ENCODE data around the gene SMG7. TPM values are rescaled to one million over a fixed set of nuclear protein-coding genes. Genes with fewer than 3 reads are reported as not detected.

SMG7 gene
- polyA plus RNA-seq, 1 donor from 2014 or later = 19.1 TPM

DNA sequence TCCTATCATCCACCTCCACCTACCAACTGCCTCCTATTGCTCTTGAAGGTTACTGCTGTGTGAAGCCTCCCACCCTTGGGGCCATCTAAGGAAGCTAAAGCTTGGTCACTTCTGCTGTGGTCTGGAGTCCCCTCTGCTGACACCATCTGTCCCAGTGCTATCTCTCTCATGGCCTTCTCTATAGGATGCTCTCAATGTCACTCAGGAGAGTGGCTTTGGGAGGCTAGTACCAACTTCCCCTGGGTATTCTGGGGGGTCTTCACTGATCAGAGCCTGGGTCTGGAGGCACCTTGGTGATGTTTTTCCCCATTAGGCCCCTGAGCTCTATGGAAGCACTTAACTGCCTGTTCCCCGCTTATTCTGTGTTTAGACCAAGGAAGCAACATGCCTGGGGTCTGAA is 130.2 kb downstream of the SMG7 start:
- Histone ChIP-seq H4K20me1 (ENCODE audit: insufficient read depth) (no peaks in the 10 kb centered on the region), H2AFZ (ENCODE audit: low read depth, low read length) (no peak overlapping the region), H3K27me3 (ENCODE audit: insufficient read depth, low read depth, low read length) (no peaks in the 10 kb centered on the region), H3K4me3 (ENCODE audit: low read length) (no peak overlapping the region), H3F3A (ENCODE audit: insufficient read depth, low read length, poor library complexity, severe bottlenecking) (no peaks in the 10 kb centered on the region), H3K27ac (ENCODE audit: low read length) (no peak overlapping the region), H3K9ac (ENCODE audit: low read length) (no peak overlapping the region), H3K9me2 (ENCODE audit: insufficient read depth, low read length) (no peaks in the 10 kb centered on the region), H3K79me2 (replicated peaks; ENCODE audit: insufficient read depth, low read length) (no peaks in the 10 kb centered on the region), H3K4me2 (ENCODE audit: low read length) (no peak overlapping the region), H3K9me3 (ENCODE audit: low read length) (no peaks in the 10 kb centered on the region), H3K36me3 (ENCODE audit: insufficient read depth, low read length) (no peaks in the 10 kb centered on the region)
- TF ChIP-seq EZH2 (IDR thresholded peaks at IDR 0.05; ENCODE audit: borderline replicate concordance, insufficient read depth, low read length, poor library complexity, severe bottlenecking) (no peak), POLR2AphosphoS5 (IDR thresholded peaks at IDR 0.05) (no peak), SMC3 (conservative IDR thresholded peaks at IDR 0.05; ENCODE audit: poor library complexity) (no peak), TAF1 (IDR thresholded peaks at IDR 0.05; ENCODE audit: low read depth) (no peak), RAD21 (conservative IDR thresholded peaks at IDR 0.05) (no peak), EP300 (conservative IDR thresholded peaks at IDR 0.05; ENCODE audit: poor library complexity, severe bottlenecking) (no peak), MXI1 (conservative IDR thresholded peaks at IDR 0.05; ENCODE audit: poor library complexity, severe bottlenecking) (no peak)
- TF ChIP-seq, protein P1, sequence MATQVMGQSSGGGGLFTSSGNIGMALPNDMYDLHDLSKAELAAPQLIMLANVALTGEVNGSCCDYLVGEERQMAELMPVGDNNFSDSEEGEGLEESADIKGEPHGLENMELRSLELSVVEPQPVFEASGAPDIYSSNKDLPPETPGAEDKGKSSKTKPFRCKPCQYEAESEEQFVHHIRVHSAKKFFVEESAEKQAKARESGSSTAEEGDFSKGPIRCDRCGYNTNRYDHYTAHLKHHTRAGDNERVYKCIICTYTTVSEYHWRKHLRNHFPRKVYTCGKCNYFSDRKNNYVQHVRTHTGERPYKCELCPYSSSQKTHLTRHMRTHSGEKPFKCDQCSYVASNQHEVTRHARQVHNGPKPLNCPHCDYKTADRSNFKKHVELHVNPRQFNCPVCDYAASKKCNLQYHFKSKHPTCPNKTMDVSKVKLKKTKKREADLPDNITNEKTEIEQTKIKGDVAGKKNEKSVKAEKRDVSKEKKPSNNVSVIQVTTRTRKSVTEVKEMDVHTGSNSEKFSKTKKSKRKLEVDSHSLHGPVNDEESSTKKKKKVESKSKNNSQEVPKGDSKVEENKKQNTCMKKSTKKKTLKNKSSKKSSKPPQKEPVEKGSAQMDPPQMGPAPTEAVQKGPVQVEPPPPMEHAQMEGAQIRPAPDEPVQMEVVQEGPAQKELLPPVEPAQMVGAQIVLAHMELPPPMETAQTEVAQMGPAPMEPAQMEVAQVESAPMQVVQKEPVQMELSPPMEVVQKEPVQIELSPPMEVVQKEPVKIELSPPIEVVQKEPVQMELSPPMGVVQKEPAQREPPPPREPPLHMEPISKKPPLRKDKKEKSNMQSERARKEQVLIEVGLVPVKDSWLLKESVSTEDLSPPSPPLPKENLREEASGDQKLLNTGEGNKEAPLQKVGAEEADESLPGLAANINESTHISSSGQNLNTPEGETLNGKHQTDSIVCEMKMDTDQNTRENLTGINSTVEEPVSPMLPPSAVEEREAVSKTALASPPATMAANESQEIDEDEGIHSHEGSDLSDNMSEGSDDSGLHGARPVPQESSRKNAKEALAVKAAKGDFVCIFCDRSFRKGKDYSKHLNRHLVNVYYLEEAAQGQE (IDR thresholded peaks at IDR 0.05; ENCODE audit: borderline replicate concordance) = no peak
- TF ChIP-seq, protein P2, sequence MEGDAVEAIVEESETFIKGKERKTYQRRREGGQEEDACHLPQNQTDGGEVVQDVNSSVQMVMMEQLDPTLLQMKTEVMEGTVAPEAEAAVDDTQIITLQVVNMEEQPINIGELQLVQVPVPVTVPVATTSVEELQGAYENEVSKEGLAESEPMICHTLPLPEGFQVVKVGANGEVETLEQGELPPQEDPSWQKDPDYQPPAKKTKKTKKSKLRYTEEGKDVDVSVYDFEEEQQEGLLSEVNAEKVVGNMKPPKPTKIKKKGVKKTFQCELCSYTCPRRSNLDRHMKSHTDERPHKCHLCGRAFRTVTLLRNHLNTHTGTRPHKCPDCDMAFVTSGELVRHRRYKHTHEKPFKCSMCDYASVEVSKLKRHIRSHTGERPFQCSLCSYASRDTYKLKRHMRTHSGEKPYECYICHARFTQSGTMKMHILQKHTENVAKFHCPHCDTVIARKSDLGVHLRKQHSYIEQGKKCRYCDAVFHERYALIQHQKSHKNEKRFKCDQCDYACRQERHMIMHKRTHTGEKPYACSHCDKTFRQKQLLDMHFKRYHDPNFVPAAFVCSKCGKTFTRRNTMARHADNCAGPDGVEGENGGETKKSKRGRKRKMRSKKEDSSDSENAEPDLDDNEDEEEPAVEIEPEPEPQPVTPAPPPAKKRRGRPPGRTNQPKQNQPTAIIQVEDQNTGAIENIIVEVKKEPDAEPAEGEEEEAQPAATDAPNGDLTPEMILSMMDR (IDR thresholded peaks at IDR 0.05; ENCODE audit: poor library complexity, severe bottlenecking) = no peak

Other genes with a start within 250 kb of the SMG7 start
- 43.8 and 50.2 TPM in 2 replicates for gene NMNAT2, start 54.1 kb upstream of the SMG7 start, polyA plus RNA-seq
- gene NCF2, start 118.0 kb downstream of the SMG7 start, polyA plus RNA-seq = not detected in 2 replicates
- 179 and 197 TPM in 2 replicates for gene ARPC5, start 163.3 kb downstream of the SMG7 start, polyA plus RNA-seq
- not detected in 2 replicates for gene APOBEC4, start 180.8 kb downstream of the SMG7 start, polyA plus RNA-seq

All from neural cell (in vitro differentiated cells).